GM10847 (cell line): Measurements from ENCODE around the gene UNC79.

Source experiments
- POLR2A ChIP-seq: IDR thresholded peaks from 2 replicates; pipeline ENCODE4 v1.6.1; 2011; ENCODE audit not compliant: insufficient read length; ENCODE audit errors: extremely low read depth

UNC79 gene

DNA sequence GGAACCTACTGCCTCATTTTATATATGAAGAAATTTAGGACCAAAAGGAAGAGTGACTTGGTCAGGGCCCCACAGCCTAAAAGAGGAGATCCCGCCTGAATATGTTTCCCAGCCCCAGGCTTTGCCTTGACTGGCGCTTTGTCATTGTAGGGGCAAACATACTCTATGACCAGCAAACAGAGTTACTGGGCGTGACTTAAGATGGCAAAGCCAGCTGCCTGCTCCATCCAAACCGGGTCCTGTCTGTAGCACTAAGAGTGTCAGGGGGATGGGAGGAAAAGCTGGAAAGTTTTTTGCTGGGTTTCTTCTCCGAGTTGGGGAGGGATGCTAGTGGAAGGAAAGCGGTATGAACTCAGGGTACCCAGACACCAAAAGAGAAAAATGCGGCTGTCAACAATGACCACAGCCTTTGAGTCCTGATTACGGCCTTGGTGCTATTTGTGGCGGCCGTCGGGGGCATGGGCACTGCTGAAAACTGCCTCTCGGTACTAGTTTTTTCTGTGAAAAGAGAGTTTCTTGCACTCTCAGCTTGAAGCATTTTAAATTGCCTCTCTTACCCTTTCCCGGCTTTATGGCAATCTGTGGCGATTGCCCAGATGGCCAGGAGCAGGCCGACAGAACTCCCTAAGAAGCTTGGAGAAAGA is 274.9 kb downstream of the UNC79 start:
- TF ChIP-seq POLR2A, result no peak

DNA sequence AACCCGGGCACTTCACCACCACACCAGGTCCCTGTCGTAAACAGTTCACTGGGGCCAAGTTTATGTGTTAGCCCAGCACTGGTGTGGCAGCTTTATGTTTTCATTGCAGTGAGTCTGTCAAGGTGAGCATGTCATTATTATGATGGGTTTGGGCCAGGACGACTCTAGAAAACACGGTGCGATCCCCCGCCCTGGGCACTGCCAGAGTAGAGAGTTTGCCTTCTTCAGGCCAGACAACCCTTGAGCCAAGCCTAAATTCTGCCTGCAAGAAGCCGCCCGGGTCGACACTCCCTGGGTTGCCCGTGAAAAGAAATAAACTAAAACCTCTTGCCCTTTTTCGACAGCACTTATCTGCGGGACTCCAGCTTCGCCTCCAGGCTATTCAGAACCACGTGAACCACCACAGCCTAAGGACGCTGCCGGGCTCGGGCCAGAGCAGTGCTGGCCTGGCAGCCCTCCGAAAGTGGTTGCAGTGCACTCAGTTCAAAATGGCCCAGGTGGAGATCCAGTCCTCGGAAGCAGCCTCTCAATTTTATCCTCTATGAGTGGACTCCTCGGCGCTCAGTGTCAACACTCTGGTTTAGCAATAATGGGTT is 275.7 kb downstream of the UNC79 start:
- TF ChIP-seq POLR2A, result no peak

DNA sequence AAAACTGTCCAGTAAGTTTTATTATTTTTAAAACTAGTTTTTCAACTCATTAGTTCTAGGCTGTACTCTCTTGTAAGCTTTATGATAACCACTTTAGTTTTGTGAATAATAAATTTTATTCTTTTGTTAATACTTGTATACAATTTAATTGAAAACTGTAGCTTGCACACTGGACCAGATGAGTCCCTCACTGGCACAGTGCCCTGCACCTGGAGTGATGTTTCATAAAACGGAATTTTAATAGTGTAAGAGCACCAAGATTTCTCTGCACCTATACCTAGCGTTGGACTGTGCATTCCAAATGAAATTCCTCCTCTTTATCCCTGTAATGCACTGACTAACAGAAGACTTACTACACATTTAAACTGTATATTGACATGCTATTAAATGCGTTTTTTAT is 276.7 kb downstream of the UNC79 start:
- TF ChIP-seq POLR2A, result no peak

DNA sequence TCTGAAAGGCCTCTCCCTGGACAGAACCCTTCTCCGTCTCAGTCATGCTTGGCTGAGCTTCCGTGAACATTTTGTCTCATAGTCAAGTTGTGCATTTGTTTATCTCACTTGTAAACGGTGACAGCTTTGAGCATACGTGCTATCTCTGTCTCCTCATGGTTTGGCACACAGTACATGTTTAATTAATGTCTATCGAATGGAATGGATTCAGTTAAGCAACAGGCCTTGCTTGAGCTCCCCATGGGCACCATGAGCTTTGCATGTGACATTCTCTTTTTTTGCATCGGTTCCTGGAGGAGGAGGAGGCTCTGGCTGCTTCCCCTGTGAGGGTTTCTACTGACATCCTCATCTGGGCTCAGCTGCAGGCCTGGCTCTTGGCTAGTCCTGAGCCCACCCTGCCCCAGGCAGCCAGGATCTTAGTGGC is 277.6 kb downstream of the UNC79 start:
- TF ChIP-seq POLR2A, result no peak

DNA sequence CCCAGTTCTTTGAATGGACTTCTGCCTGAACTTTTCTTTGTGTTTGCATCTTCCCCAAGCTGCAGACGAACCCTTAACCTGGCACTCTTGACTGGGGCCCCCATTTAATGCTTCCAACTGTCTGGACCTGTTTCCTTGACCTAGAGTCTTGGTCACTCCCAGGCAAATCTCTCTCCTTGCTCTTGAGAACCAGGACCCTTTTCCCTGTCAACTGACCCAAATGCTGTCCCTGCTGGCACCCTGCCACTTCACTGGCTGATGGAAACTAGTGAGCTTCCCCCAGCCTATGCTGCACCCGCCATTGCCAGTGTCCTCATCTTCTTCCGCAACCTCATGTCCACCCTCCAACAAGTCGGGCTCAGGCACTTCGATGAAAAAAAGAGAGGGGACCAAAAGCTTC is 278.1 kb downstream of the UNC79 start:
- TF ChIP-seq POLR2A, result no peak

DNA sequence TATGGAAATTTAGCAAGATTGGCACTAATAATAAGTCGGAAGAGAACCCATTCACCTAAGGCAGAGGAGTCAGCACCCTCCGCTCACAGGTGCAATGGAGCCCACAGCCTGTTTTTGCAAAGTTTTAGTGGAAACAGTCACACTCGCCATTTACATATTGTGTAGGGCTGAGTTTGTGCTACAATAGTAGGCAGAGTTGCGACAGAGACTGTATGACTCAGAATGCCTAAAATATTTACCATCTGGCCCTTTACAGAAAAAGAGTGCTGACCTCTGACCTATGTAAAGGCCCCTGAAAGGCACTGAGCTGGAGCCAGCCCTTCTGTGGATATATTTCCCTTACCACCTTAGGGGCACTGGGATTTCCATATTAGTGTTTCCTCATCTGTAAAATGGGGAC is 278.5 kb downstream of the UNC79 start:
- no peak for TF ChIP-seq POLR2A

DNA sequence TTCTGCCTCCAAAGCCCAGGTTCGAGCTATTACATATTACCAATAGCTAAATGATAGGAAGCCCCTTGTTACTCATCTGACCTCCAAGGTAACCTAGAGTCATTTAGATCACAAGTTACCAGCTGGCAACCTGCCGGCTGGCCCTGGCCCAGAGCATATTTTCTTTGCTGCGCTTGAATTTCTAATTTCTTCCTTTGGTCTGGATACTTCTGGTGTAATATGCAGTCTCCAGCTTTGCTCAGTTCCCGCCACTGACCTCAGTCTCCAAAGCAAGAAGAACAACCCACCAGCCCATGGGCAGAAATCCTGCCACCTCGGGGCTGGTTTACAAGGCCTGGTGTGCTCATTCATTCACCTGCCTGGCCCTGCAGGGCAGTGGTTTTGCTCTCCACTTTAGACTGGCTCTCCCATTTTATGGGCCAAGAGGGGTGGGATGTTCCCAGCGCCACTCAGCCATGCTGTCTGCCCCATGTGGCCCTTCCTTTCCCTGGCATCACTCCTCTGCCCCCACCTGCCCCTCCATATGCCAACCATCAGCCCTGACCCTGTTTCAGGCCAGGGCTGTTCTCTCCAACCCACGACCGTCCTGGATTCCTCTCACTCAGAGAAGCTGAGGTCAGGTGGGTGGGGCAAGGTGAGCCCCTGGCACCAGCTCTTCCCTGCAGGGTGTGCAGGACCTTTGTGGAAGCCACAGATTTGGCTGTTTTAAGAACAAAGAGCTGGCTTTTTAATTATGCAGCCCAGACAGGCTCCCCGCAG is 281.5 kb downstream of the UNC79 start:
- no peak for TF ChIP-seq POLR2A

DNA sequence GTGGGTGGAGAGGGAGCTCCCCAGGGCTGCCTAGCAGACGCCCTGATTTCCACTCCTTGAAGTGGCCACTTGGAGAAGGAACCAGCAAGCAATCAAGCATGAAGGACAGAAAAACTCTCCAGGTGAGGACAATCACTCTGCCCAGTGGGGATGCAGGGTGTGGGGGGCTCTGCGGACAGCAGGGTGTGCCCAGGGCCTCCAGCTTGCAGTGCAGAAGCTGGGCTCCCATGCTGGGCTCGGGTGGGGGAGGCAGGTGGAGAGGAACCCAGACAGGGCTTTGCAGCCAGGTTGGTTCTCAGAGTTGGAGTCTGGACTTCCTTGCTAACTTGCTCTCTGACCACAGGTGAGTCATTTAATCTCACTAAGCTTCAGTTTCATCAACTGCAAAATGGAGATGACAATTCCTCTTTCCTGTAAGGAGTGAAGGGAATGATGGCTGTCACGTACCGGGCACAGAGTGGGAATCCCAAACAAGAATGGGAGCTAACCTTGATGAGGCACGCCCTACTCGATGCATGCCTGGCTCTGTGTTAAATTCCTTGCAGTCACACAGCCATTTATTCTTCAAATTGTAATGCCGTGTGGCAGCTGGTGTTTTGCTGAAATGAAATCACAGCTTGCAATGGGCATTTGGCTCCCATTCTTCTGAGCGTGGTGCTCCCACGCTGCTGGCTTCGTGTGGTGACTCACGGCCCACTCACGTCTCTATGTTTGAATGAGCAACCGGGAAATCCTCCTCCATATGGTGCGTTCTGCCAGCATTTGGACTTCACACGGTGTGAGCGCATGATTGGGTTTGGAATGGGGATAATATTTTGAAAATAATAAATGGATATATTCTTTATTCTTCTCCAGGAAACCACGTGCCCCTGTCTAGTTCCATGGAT is 282.3 kb downstream of the UNC79 start:
- no peak for TF ChIP-seq POLR2A

DNA sequence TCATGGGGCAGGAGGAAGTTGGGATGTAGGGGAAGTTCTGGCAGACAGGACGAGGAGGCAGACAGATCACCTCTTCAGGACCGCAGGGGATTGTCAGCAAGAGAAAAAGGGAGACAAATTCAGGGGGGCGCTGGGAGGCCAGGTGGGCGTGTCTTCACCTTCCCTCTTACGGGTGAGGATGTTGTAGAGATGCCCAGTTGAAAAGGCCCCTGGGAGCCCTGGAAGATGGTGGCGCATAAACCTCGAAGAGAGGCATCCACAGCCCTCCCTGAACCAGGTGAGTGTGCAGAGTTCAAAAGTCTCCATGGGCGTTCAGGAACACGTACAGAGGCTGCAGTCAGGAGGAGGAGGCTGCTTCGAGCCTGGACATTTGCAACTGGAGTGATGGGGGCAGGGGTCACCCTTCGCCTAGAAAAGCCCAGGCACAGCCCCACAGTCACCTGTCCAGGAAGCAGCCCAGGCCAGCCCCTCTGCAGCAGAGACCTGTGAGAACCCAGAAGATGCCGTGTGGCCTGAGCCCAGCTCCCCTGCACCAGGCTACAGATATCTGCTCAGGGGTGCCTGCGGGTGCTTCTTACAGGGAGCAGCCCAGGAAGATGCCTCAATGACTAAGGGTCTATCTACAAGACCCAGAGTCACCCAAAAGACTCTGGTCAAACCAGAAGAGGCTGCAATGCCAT is 283.1 kb downstream of the UNC79 start:
- TF ChIP-seq POLR2A, result no peak

DNA sequence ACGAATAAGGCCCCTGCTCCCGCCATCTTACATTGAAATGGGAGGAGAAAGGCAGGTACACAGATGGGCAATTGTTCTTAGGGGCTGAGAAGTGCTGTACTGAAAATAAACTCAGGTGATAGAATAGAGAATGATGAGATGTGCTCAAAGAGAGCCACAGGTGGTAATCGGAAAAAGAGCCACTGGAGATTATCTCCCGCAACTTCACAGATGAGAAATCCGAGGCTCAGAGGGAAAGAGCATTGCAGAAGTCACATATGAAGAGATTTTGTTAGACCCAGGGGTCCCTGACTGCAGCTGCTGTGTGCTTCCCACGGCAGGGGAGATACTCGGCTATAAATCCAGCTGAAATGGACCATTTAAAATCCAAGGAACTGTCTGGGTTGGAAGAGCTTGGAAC is 283.9 kb downstream of the UNC79 start:
- TF ChIP-seq POLR2A, result no peak

DNA sequence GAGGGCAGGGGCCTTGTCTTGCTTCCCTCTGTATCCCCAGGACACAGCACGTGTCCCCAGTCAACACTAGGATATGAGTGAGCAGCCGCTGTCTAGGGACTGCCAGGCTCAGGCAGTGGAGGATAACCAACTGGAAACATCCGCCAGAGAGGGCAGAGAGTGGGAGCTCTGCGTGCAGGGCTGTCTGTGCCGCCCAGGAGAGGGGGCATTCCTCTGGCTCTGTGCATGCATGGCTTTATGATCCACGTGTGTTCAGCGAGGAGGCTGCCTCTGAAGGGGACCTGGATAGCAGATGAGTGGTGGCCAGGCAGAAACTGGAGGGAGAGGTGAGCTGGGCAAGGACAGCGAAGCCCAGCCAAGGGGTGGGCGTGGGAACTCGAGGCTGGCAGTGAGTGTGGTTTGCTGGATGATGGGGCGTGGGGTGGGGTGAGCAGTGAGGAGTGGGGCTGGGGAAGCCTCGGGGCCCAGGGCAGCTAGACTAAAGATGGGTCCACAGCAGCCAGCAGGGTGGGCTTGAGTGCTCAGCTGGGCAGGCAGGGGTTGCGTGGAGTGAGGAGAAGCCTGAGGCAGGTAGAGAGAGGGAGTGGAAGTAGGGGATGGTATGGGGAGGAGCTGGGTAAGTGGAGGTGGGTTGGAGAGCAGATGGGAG is 284.7 kb downstream of the UNC79 start:
- no peak for TF ChIP-seq POLR2A

DNA sequence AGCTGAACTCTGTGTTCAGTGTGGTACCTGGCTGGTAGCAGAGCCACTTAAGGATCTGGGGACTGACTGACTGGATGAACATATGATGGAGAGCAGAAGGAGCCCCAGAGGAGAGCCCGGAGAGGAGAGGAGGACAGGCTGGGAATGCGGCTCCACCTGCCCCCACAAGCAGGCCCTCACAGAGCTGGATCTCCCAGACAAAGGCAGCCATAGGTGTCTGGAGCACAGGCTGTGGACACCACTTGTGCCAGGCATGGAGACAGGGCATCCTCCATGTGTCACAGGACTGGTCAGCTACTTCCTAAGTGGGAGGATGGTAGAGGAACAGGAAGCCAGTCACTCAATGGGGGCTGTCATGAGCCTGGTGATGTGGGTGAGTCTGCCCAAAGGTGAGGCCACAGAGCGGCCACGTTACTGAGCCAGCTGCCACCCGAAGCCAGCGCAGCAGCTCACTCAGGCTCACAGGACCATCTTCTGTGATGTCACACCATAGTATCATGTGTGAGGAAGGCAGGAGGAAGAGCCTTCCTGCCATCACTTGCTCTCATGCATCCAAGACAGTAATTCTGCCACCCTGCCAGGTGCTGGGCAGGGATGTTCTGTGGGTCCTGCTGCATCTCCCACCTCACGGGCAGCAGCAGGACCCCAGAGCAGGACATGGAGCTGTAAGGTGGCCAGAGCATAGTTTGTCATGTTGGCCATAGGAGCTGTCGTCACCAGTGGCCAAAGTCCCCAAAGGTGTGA is 285.4 kb downstream of the UNC79 start:
- TF ChIP-seq POLR2A, result no peak

DNA sequence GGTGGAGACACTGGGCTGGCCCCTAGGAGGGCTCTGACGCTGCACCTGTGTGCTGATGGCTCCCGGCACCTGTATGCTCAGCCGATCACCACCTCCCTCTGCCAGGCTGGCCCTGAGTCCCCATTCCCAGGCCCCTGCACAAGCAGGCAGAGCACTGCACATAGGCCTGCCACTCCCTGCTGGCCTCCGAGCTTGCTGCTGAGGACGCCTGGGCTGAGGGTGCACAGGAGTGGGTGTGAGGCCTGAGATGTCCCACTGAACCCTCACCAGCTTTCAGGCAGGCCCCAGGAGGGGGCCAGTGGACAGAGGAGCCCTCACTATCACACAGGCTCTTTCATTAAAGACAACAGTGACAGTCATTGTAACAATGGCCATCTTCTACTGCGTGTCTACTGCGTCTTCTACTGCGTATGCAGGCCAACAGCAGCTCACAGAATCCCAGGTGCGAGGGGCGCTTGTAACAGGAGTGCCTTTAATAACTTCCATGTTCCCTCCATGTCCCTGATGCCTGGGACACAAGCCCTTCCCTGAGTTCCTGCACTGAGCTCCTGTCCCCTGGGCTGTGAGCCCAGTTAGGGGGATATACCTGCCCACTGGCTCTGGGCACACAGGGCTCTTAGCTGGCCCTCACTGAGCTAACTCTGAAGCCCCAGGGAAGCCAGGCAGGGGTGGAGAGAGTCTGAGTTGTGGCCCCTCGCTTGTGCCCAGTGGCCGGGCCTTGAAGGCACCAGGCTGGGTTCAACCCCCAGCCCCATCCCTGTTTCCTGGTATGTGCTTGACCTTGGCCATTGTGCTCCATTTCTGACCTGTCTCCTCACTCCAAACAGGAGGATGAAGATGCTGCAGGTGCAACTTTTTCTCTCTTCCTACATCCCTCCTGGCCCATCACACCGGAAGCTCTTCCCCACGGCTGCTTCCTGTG is 286.3 kb downstream of the UNC79 start:
- TF ChIP-seq POLR2A, result no peak
